Loucy (cell line): ENCODE measurements around the gene TRRAP.

ENCODE experiments used
- H2AFZ ChIP-seq: fragments of 200-600 bp; sonication (generic); 2 replicates; pipeline ENCODE4 v1.6.0; 2016; ENCODE audit warnings: antibody characterized with exemption, mild to moderate bottlenecking, low read length, moderate library complexity
- H3F3A ChIP-seq: fragments of 200-600 bp; 2 replicates; pipeline ENCODE4 v1.6.0; 2016; ENCODE audit warnings: antibody characterized with exemption, low read depth, mild to moderate bottlenecking
- H3K27me3 ChIP-seq: fragments of 200-600 bp; sonication (generic); 2 replicates; pipeline ENCODE4 v1.6.1; 2014; ENCODE audit warnings: low read length, mild to moderate bottlenecking; ENCODE audit not compliant: insufficient read depth, poor library complexity, severe bottlenecking
- H3K36me3 ChIP-seq: fragments of 200-600 bp; sonication (generic); 2 replicates; pipeline ENCODE4 v1.6.1; 2016; ENCODE audit warnings: low read length; ENCODE audit not compliant: insufficient read depth
- H3K4me1 ChIP-seq: fragments of 200-600 bp; sonication (generic); 2 replicates; pipeline ENCODE4 v1.5.1; 2014; ENCODE audit warnings: low read length, mild to moderate bottlenecking; ENCODE audit not compliant: insufficient read depth, poor library complexity, severe bottlenecking
- H3K4me2 ChIP-seq: fragments of 200-600 bp; sonication (generic); 2 replicates; pipeline ENCODE4 v1.6.0; 2014; ENCODE audit warnings: antibody characterized with exemption, low read length, low read depth, mild to moderate bottlenecking; ENCODE audit not compliant: poor library complexity, severe bottlenecking
- H3K4me3 ChIP-seq: fragments of 200-600 bp; sonication (generic); 2 replicates; pipeline ENCODE4 v1.5.1; 2014; ENCODE audit warnings: low read length, mild to moderate bottlenecking, mixed read lengths; ENCODE audit not compliant: poor library complexity, severe bottlenecking
- H3K79me2 ChIP-seq: fragments of 200-600 bp; sonication (generic); 2 replicates; pipeline ENCODE4 v1.6.1; 2014; ENCODE audit warnings: low read length; ENCODE audit not compliant: insufficient read depth
- H3K9ac ChIP-seq: fragments of 200-600 bp; sonication (generic); 2 replicates; pipeline ENCODE4 v1.6.0; 2014; ENCODE audit warnings: mild to moderate bottlenecking, low read depth, low read length, moderate library complexity; ENCODE audit not compliant: poor library complexity, severe bottlenecking
- H3K9me2 ChIP-seq: fragments of 200-600 bp; sonication (generic); replicated peaks from 2 replicates; pipeline ENCODE4 v1.6.1; 2016; ENCODE audit warnings: low read depth, low read length, mixed read lengths
- H3K9me3 ChIP-seq: fragments of 200-600 bp; sonication (generic); 2 replicates; pipeline ENCODE4 v1.6.1; 2014; ENCODE audit warnings: mild to moderate bottlenecking, antibody characterized with exemption, low read length, low read depth; ENCODE audit not compliant: insufficient read depth
- H4K20me1 ChIP-seq: fragments of 200-600 bp; sonication (generic); 2 replicates; pipeline ENCODE4 v1.6.0; 2014; ENCODE audit warnings: antibody characterized with exemption, low read length, mild to moderate bottlenecking; ENCODE audit not compliant: insufficient read depth, poor library complexity, severe bottlenecking
- EZH2phosphoT487 ChIP-seq: fragments of 200-600 bp; IDR thresholded peaks from 2 replicates; pipeline ENCODE4 v1.6.1; 2018; ENCODE audit warnings: antibody characterized with exemption, mild to moderate bottlenecking, moderate library complexity, borderline replicate concordance
- TF ChIP-seq, protein P1 (sequence below): fragments of 200-600 bp; sonication (generic); conservative IDR thresholded peaks from 2 replicates; pipeline ENCODE4 v1.5.1; 2014; ENCODE audit warnings: mild to moderate bottlenecking, antibody characterized with exemption, low read length

TRRAP gene

GRCh38 chr7:99008181-99008631, 129.9 kb downstream of the TRRAP start:
- H3F3A ChIP-seq, result no peaks in the 10 kb centered on the region
- H3K79me2 ChIP-seq, result no peaks in the 10 kb centered on the region
- no peak overlapping the region for H2AFZ ChIP-seq
- H3K9me2 ChIP-seq, result no peaks in the 10 kb centered on the region
- TF ChIP-seq, protein P1, sequence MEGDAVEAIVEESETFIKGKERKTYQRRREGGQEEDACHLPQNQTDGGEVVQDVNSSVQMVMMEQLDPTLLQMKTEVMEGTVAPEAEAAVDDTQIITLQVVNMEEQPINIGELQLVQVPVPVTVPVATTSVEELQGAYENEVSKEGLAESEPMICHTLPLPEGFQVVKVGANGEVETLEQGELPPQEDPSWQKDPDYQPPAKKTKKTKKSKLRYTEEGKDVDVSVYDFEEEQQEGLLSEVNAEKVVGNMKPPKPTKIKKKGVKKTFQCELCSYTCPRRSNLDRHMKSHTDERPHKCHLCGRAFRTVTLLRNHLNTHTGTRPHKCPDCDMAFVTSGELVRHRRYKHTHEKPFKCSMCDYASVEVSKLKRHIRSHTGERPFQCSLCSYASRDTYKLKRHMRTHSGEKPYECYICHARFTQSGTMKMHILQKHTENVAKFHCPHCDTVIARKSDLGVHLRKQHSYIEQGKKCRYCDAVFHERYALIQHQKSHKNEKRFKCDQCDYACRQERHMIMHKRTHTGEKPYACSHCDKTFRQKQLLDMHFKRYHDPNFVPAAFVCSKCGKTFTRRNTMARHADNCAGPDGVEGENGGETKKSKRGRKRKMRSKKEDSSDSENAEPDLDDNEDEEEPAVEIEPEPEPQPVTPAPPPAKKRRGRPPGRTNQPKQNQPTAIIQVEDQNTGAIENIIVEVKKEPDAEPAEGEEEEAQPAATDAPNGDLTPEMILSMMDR, result no peak
- no peak for TF ChIP-seq EZH2phosphoT487
- no peaks in the 10 kb centered on the region for H4K20me1 ChIP-seq
- no peak overlapping the region for H3K4me3 ChIP-seq
- H3K4me2 ChIP-seq, result no peak overlapping the region
- H3K9me3 ChIP-seq, result no peaks in the 10 kb centered on the region
- no peaks in the 10 kb centered on the region for H3K4me1 ChIP-seq
- H3K9ac ChIP-seq, result no peak overlapping the region
- H3K36me3 ChIP-seq, result peaks cover 86% of the 10 kb centered on the region; the same call in 1 of the 2 replicates
- H3K27me3 ChIP-seq, result no peaks in the 10 kb centered on the region

GRCh38 chr7:99008921-99009530, 130.7 kb downstream of the TRRAP start:
- no peak for TF ChIP-seq EZH2phosphoT487
- TF ChIP-seq, protein P1, result no peak
- H3F3A ChIP-seq, result no peaks in the 10 kb centered on the region
- H3K36me3 ChIP-seq, result peaks cover 88% of the 10 kb centered on the region; the same call in 1 of the 2 replicates
- H3K9me2 ChIP-seq, result no peaks in the 10 kb centered on the region
- no peak overlapping the region for H3K4me3 ChIP-seq
- H3K79me2 ChIP-seq, result no peaks in the 10 kb centered on the region
- no peak overlapping the region for H3K9ac ChIP-seq
- H3K27me3 ChIP-seq, result no peaks in the 10 kb centered on the region
- H2AFZ ChIP-seq, result no peak overlapping the region
- no peak overlapping the region for H3K4me2 ChIP-seq
- no peaks in the 10 kb centered on the region for H4K20me1 ChIP-seq
- H3K9me3 ChIP-seq, result no peaks in the 10 kb centered on the region
- H3K4me1 ChIP-seq, result no peaks in the 10 kb centered on the region

GRCh38 chr7:99010281-99010680, 131.9 kb downstream of the TRRAP start:
- Histone ChIP-seq H3K36me3 (peaks cover 86% of the 10 kb centered on the region; the same call in 1 of the 2 replicates), H3K9me3 (no peaks in the 10 kb centered on the region), H3K79me2 (no peaks in the 10 kb centered on the region), H3K4me1 (no peaks in the 10 kb centered on the region), H4K20me1 (no peaks in the 10 kb centered on the region), H3K4me2 (no peak overlapping the region), H3K9me2 (no peaks in the 10 kb centered on the region), H3F3A (no peaks in the 10 kb centered on the region), H3K9ac (no peak overlapping the region), H3K27me3 (no peaks in the 10 kb centered on the region), H3K4me3 (no peak overlapping the region), H2AFZ (no peak overlapping the region)
- TF ChIP-seq, protein P1, result no peak
- TF ChIP-seq EZH2phosphoT487, result no peak
